Osteoblast (primary cell): ENCODE measurements around the gene ZNF135. TPM values are rescaled to one million over a fixed set of nuclear protein-coding genes. Genes with fewer than 3 reads are reported as not detected.

Experiments
- DNase-seq: peaks from one replicate; pipeline ENCODE4 v3.0.0; 2011; ENCODE audit warnings: low spot score, mixed read lengths; ENCODE audit not compliant: insufficient read length; ENCODE audit errors: missing footprints
- H2AFZ ChIP-seq: 2 replicates; pipeline ENCODE4 v1.6.0; 2011; ENCODE audit warnings: mild to moderate bottlenecking, low read length
- H3K27ac ChIP-seq: 2 replicates; pipeline ENCODE4 v1.5.1; 2011; ENCODE audit warnings: mild to moderate bottlenecking, low read depth, low read length, moderate library complexity
- H3K27me3 ChIP-seq: 2 replicates; pipeline ENCODE4 v1.6.0; 2012; ENCODE audit warnings: mild to moderate bottlenecking, control low read depth, inconsistent platforms, low read length, moderate library complexity; ENCODE audit not compliant: insufficient read depth
- H3K36me3 ChIP-seq: 2 replicates; pipeline ENCODE4 v1.5.1; 2011; ENCODE audit warnings: mild to moderate bottlenecking, low read length, control low read depth, moderate library complexity; ENCODE audit not compliant: insufficient read depth
- H3K4me1 ChIP-seq: 2 replicates; pipeline ENCODE4 v1.5.1; 2011; ENCODE audit warnings: mild to moderate bottlenecking, low read length, control low read depth, moderate library complexity; ENCODE audit not compliant: insufficient read depth
- H3K4me2 ChIP-seq: 2 replicates; pipeline ENCODE4 v1.6.0; 2011; ENCODE audit warnings: mild to moderate bottlenecking, low read length; ENCODE audit not compliant: insufficient read depth
- H3K4me3 ChIP-seq: fragments of 200-600 bp; sonication (generic); 3 replicates; pipeline ENCODE4 v1.5.1; 2012; ENCODE audit warnings: mild to moderate bottlenecking, low read length, inconsistent platforms; ENCODE audit not compliant: insufficient read depth
- H3K79me2 ChIP-seq: 2 replicates; pipeline ENCODE4 v1.6.0; 2012; ENCODE audit warnings: mild to moderate bottlenecking, low read length, control low read depth, inconsistent platforms; ENCODE audit not compliant: insufficient read depth
- H3K9me3 ChIP-seq: 2 replicates; pipeline ENCODE4 v1.5.1; 2011; ENCODE audit warnings: low read depth, low read length, control low read depth
- H4K20me1 ChIP-seq: 2 replicates; pipeline ENCODE4 v1.6.0; 2012; ENCODE audit warnings: mild to moderate bottlenecking, low read length, control low read depth; ENCODE audit not compliant: insufficient read depth
- CTCF ChIP-seq: IDR thresholded peaks from 2 replicates; pipeline ENCODE4 v1.5.1; 2011; ENCODE audit warnings: mild to moderate bottlenecking, low read depth, low read length, moderate library complexity; ENCODE audit errors: extremely low read depth
- total RNA-seq: library from RNA; depleted of rRNA; stranded (reverse); fragments of >200 nt; gene quantifications from 2 replicates; pipeline ENCODE4 v1.2.3, GENCODE V29; 2012

ZNF135 gene
- total RNA-seq, 1 donor: 6.5 TPM

- no peak for TF ChIP-seq CTCF
- no peak overlapping the region for H2AFZ ChIP-seq
- H3K4me2 ChIP-seq: no peak overlapping the region
Measured at GRCh38 chr19:58042495-58043340, 16.4 kb upstream of the ZNF135 start.

GRCh38 chr19:58044391-58044790 lies 14.7 kb upstream of the ZNF135 start:
- Histone ChIP-seq H3K79me2 (no peaks in the 10 kb centered on the region), H3K4me1 (no peaks in the 10 kb centered on the region), H4K20me1 (no peaks in the 10 kb centered on the region), H3K9me3 (peaks cover 3% of the 10 kb centered on the region), H3K36me3 (no peaks in the 10 kb centered on the region), H3K4me3 (no peak overlapping the region), H3K27me3 (no peaks in the 10 kb centered on the region), H2AFZ (no peak overlapping the region), H3K4me2 (no peak overlapping the region), H3K27ac (no peak overlapping the region)
- TF ChIP-seq CTCF: no peak
- no peak for DNase-seq

More at GRCh38 chr19:58042495-58043340, 16.4 kb upstream of the ZNF135 start:
- Histone ChIP-seq H3K9me3 (peaks cover 3% of the 10 kb centered on the region), H3K79me2 (no peaks in the 10 kb centered on the region), H3K36me3 (no peaks in the 10 kb centered on the region), H3K4me1 (no peaks in the 10 kb centered on the region), H3K27ac (no peak overlapping the region), H4K20me1 (no peaks in the 10 kb centered on the region), H3K27me3 (no peaks in the 10 kb centered on the region), H3K4me3 (no peak overlapping the region)
- DNase-seq: peak; percentile 65

DNA sequence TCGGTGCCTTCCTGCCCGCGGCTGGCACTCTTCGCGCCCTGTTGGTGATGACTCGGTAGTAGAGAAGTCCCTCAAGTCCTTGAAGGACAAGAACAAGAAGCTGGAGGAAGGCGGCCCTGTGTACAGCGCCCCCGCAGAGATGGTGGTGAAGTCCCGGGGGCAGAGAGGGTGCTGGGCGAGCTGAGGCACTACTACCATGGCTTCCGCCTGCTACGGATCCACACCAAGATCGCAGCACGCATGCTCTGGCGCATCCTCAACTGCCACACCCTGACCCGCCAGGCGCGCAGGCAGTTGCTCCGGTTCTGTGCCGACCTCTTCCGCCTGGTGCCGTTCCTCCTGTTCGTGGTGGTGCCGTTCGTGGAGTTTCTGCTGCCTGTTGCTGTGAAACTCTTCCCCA lies 14.2 kb upstream of the ZNF135 start:
- Histone ChIP-seq H3K36me3 (no peaks in the 10 kb centered on the region), H3K79me2 (no peaks in the 10 kb centered on the region), H3K4me1 (no peaks in the 10 kb centered on the region), H4K20me1 (no peaks in the 10 kb centered on the region), H3K9me3 (peaks cover 3% of the 10 kb centered on the region), H2AFZ (no peak overlapping the region), H3K27me3 (no peaks in the 10 kb centered on the region), H3K4me2 (no peak overlapping the region), H3K4me3 (no peak overlapping the region), H3K27ac (no peak overlapping the region)
- peak; percentile 13 for DNase-seq
- no peak for TF ChIP-seq CTCF

- H3K4me3 ChIP-seq: no peak overlapping the region
- no peak overlapping the region for H3K27ac ChIP-seq
- H3K79me2 ChIP-seq: no peaks in the 10 kb centered on the region
- TF ChIP-seq CTCF: no peak
- H3K36me3 ChIP-seq: no peaks in the 10 kb centered on the region
- H3K4me2 ChIP-seq: no peak overlapping the region
- no peaks in the 10 kb centered on the region for H3K4me1 ChIP-seq
- no peak overlapping the region for H2AFZ ChIP-seq
- H4K20me1 ChIP-seq: no peaks in the 10 kb centered on the region
- H3K27me3 ChIP-seq: no peaks in the 10 kb centered on the region
- H3K9me3 ChIP-seq: peaks cover 3% of the 10 kb centered on the region
- DNase-seq: peak; percentile 82
Measured at GRCh38 chr19:58045411-58046050, 13.6 kb upstream of the ZNF135 start.
